Endothelial cell of umbilical vein (primary cell): Measurements from ENCODE around the gene SEBOX. TPM values are rescaled to one million over a fixed set of nuclear protein-coding genes. Genes with fewer than 3 reads are reported as not detected.

Source experiments
- BruUV-seq: library from RNA; stranded (reverse); fragments of 400-500 nt; replicated peaks from 2 replicates; lab custom pipeline; 2021; lab: Mats Ljungman, UMichigan
- CTCF ChIA-PET: fragments of 300-600, 350-600 bp; sonication (Branson Sonifier 250); formaldehyde crosslinking; loops from one replicate; lab custom pipeline; 2021; ENCODE audit warnings: antibody characterized with exemption, inconsistent platforms; lab: Charles Lee
- POLR2A ChIA-PET: fragments of 300-600, 350-600 bp; sonication (Branson Sonifier 250); formaldehyde crosslinking; loops from one replicate; lab custom pipeline; 2021; ENCODE audit warnings: antibody characterized with exemption, inconsistent platforms; lab: Charles Lee
- DNase-seq: peaks from one replicate; pipeline ENCODE4 v3.0.0-alpha.2; 2011; ENCODE audit warnings: low read depth, low spot score
- FAIRE-seq: peaks from 2 replicates; lab custom pipeline; 2011; peaks lifted over from hg19 to GRCh38; lab: Jason Lieb, UNC
- H2AFZ ChIP-seq: 2 replicates; pipeline ENCODE4 v1.6.0; 2012; ENCODE audit warnings: low read depth, low read length, control low read depth, inconsistent platforms
- H3K27ac ChIP-seq: 2 replicates; pipeline ENCODE4 v1.5.1; 2011; ENCODE audit warnings: low read depth, mild to moderate bottlenecking, control low read depth, low read length, moderate library complexity; ENCODE audit not compliant: insufficient read depth
- H3K27me3 ChIP-seq, 2 experiments: 2 replicates each; pipeline versions ENCODE4 v1.6.0 to v1.6.1; 2011; ENCODE audit warnings: low read length in 2 of 2, mixed read lengths in 1 of 2; ENCODE audit not compliant: control insufficient read depth in 2 of 2, insufficient read depth in 2 of 2
- H3K36me3 ChIP-seq, 2 experiments: 2 replicates in 1 of 2; 3 replicates in 1 of 2; pipeline ENCODE4 v1.5.1; 2011; ENCODE audit warnings: low read length in 2 of 2, mild to moderate bottlenecking in 1 of 2, moderate library complexity in 1 of 2; ENCODE audit not compliant: control insufficient read depth in 2 of 2, insufficient read depth in 2 of 2; ENCODE audit errors: extremely low read depth in 1 of 2
- H3K4me1 ChIP-seq: 3 replicates; pipeline ENCODE4 v1.5.1; 2011; ENCODE audit warnings: mild to moderate bottlenecking, low read length; ENCODE audit not compliant: control insufficient read depth, insufficient read depth; ENCODE audit errors: extremely low read depth
- H3K4me2 ChIP-seq: 2 replicates; pipeline ENCODE4 v1.6.1; 2011; ENCODE audit warnings: low read length, control low read depth, mixed read lengths; ENCODE audit not compliant: insufficient read depth
- H3K4me3 ChIP-seq, 3 experiments: fragments of 200-600 bp in 1 of 3; sonication (generic), shearing (Covaris generic) in 1 of 3; replicated peaks in 1 of 3; 2 replicates each; pipeline ENCODE4 v1.5.1; 2011 to 2016; ENCODE audit warnings: control low read depth in 3 of 3, low read length in 3 of 3, mild to moderate bottlenecking in 2 of 3, inconsistent platforms in 1 of 3, low read depth in 1 of 3, moderate library complexity in 1 of 3; ENCODE audit not compliant: insufficient read depth in 1 of 3
- H3K79me2 ChIP-seq: 2 replicates; pipeline ENCODE4 v1.6.0; 2012; ENCODE audit warnings: low read length, inconsistent platforms; ENCODE audit not compliant: control insufficient read depth, insufficient read depth
- H3K9ac ChIP-seq: replicated peaks from 2 replicates; pipeline ENCODE3; 2011; ENCODE audit warnings: low read length, control low read depth; ENCODE audit not compliant: insufficient read depth; ENCODE audit errors: extremely low read depth
- H3K9me1 ChIP-seq: replicated peaks from 3 replicates; pipeline ENCODE4 v1.6.0; 2011; ENCODE audit warnings: mild to moderate bottlenecking, low read length; ENCODE audit not compliant: control insufficient read depth, insufficient read depth; ENCODE audit errors: extremely low read depth
- H3K9me3 ChIP-seq: replicated peaks from 2 replicates; pipeline ENCODE4 v1.5.1; 2012; ENCODE audit warnings: low read length, inconsistent platforms; ENCODE audit not compliant: control insufficient read depth, insufficient read depth
- H4K20me1 ChIP-seq: replicated peaks from 2 replicates; pipeline ENCODE3; 2011; ENCODE audit warnings: mild to moderate bottlenecking, low read length; ENCODE audit not compliant: control insufficient read depth, insufficient read depth; ENCODE audit errors: extremely low read depth
- EZH2 ChIP-seq: IDR thresholded peaks from 2 replicates; pipeline ENCODE4 v1.6.1; 2012; ENCODE audit warnings: borderline replicate concordance, low read depth, mild to moderate bottlenecking, moderate library complexity, low read length, inconsistent platforms; ENCODE audit not compliant: severe bottlenecking
- FOS ChIP-seq: IDR thresholded peaks from 2 replicates; pipeline ENCODE4 v1.6.1; 2011; ENCODE audit warnings: mild to moderate bottlenecking, low read length, moderate library complexity, borderline replicate concordance; ENCODE audit not compliant: insufficient read depth
- GATA2 ChIP-seq: IDR thresholded peaks from 2 replicates; pipeline ENCODE4 v1.7.0; 2011; ENCODE audit warnings: low read depth, mild to moderate bottlenecking, moderate library complexity, mixed read lengths, low read length; ENCODE audit not compliant: insufficient read length, insufficient read depth
- JUN ChIP-seq: IDR thresholded peaks from 2 replicates; pipeline ENCODE4 v1.6.1; 2011; ENCODE audit warnings: borderline replicate concordance, low read depth; ENCODE audit not compliant: insufficient read length, insufficient read depth
- MYC ChIP-seq: IDR thresholded peaks from one replicate; pipeline ENCODE4 v1.6.1; 2011; ENCODE audit warnings: mild to moderate bottlenecking, low read depth, low read length
- dilution Hi-C: fragments of 300-500 bp; cut with MboI; formaldehyde crosslinking; loops from one replicate; pipeline ENCODE4 v1.15.0; 2019; ENCODE audit warnings: low sequenced_read_pairs; ENCODE audit not compliant: extremely low pct_ligation_motif_present
- intact Hi-C: fragments of 100-400 bp; cut with micrococcal nuclease; formaldehyde crosslinking; loops from one replicate; pipeline ENCODE4 v1.10.0; 2022
- polyA plus RNA-seq, 4 experiments: library from polyadenylated mRNA; depleted of rRNA in 3 of 4; stranded (reverse) in 3 of 4; unstranded in 1 of 4; fragments of >200 nt; gene quantifications; 2 replicates each; pipeline versions ENCODE4 v1.2.1 to v1.2.3, GENCODE V29; 2011 to 2012; ENCODE audit warnings: missing spikeins in 1 of 4
- total RNA-seq: library from RNA; stranded (reverse); gene quantifications from 2 replicates; pipeline ENCODE4 v1.2.3, GENCODE V29; 2021
- TF ChIP-seq, protein P1 (sequence below), 2 donors: IDR thresholded peaks; 1 replicate in 1 of 2; 2 replicates in 1 of 2; pipeline ENCODE4 v1.5.1; 2011; ENCODE audit warnings: low read length in 2 of 2, mild to moderate bottlenecking in 2 of 2, moderate library complexity in 2 of 2, control low read depth in 1 of 2, inconsistent platforms in 1 of 2, low read depth in 1 of 2; ENCODE audit not compliant: insufficient read depth in 1 of 2; ENCODE audit errors: extremely low read depth in 1 of 2

The SEBOX gene
- total and polyA plus RNA-seq, 2 donors (not counting 3 experiments of a cell fraction or from before 2014, with no cell fraction given): not detected

DNA sequence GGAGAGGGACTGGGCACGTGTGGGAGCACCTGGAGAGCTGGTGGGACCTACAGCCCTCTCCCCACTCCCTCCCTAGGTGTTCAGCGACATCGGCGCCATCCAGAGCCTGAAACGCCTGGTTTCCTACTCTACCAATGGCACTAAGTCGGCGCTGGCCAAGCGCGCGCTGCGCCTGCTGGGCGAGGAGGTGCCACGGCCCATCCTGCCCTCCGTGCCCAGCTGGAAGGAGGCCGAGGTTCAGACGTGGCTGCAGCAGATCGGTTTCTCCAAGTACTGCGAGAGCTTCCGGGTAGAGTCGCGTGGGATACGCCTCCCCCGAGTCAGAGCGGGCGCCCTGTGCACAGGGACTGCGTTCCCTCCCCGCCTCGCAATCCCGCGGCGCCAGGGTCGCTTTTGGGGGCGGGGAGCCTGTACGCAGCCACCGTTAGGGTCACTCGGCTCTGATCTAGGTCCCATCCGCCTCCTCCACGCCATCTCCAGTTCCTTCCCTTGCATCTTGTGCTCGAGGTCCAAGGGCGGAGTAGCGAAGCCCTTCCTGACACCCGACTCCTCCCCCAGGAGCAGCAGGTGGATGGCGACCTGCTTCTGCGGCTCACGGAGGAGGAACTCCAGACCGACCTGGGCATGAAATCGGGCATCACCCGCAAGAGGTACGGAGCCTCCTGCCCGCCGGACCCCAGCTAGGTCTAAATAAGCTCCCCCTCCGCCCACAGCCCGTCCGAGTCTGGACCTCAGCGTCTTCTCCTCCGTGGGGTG, 19.5 kb upstream of the SEBOX start:
- no TSS peak for BruUV-seq
- Histone ChIP-seq H3K4me2 (peak overlapping the region; percentile 32), H3K27me3 (peaks cover 15 to 17% of the 10 kb centered on the region in 2 experiments), H3K9ac (no peak overlapping the region), H3K27ac (no peak overlapping the region), H3K9me3 (no peaks in the 10 kb centered on the region), H3K79me2 (no peaks in the 10 kb centered on the region), H3K9me1 (no peaks in the 10 kb centered on the region), H3K4me3 (peak overlapping the region in 2 of 3 experiments; percentile 12 to 38), H3K36me3 (peaks cover 0 to 2% of the 10 kb centered on the region in 2 experiments), H2AFZ (peak overlapping the region; percentile 53), H3K4me1 (peaks cover 14% of the 10 kb centered on the region), H4K20me1 (no peaks in the 10 kb centered on the region)
- FAIRE-seq (no peak), DNase-seq (peak; percentile 25)
- dilution Hi-C loops (no loop called here), intact Hi-C loops (no loop called here)
- CTCF ChIA-PET: interaction anchor here (0.8 to 2.7 kb wide), 6 partner anchors 10 to 51 kb away, joined by 3 to 11 read pairs (median 4); partner anchors contain the start of genes TNFAIP1 and VTN
- POLR2A ChIA-PET: no interaction called here
- TF ChIP-seq EZH2 (peak; percentile 59), FOS (no peak)

DNA sequence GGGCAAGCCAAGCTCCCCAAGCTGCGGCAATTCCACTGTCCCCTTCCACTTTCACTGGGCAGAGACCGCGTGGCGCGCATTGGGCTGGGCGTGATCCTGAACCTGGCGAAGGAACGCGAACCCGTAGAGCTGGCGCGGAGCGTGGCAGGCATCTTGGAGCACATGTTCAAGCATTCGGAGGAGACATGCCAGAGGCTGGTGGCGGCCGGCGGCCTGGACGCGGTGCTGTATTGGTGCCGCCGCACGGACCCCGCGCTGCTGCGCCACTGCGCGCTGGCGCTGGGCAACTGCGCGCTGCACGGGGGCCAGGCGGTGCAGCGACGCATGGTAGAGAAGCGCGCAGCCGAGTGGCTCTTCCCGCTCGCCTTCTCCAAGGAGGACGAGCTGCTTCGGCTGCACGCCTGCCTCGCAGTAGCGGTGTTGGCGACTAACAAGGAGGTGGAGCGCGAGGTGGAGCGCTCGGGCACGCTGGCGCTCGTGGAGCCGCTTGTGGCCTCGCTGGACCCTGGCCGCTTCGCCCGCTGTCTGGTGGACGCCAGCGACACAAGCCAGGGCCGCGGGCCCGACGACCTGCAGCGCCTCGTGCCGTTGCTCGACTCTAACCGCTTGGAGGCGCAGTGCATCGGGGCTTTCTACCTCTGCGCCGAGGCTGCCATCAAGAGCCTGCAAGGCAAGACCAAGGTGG, 16.3 kb upstream of the SEBOX start:
- POLR2A ChIA-PET: no interaction called here
- TF ChIP-seq MYC: no peak
- TF ChIP-seq, protein P1, sequence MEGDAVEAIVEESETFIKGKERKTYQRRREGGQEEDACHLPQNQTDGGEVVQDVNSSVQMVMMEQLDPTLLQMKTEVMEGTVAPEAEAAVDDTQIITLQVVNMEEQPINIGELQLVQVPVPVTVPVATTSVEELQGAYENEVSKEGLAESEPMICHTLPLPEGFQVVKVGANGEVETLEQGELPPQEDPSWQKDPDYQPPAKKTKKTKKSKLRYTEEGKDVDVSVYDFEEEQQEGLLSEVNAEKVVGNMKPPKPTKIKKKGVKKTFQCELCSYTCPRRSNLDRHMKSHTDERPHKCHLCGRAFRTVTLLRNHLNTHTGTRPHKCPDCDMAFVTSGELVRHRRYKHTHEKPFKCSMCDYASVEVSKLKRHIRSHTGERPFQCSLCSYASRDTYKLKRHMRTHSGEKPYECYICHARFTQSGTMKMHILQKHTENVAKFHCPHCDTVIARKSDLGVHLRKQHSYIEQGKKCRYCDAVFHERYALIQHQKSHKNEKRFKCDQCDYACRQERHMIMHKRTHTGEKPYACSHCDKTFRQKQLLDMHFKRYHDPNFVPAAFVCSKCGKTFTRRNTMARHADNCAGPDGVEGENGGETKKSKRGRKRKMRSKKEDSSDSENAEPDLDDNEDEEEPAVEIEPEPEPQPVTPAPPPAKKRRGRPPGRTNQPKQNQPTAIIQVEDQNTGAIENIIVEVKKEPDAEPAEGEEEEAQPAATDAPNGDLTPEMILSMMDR (IDR thresholded peaks at IDR 0.05; ENCODE audit: extremely low read depth in 1 of 2, insufficient read depth in 1 of 2, low read depth in 1 of 2, low read length in 2 of 2): peak; percentile 36 to 62
- peak; percentile 48 for TF ChIP-seq EZH2
- no peak for TF ChIP-seq GATA2
- TF ChIP-seq JUN: no peak
- no peaks in the 10 kb centered on the region for H3K9me3 ChIP-seq
- no TSS peak for BruUV-seq
- FAIRE-seq: no peak
- H4K20me1 ChIP-seq: no peaks in the 10 kb centered on the region
- dilution Hi-C loops (no loop called here), intact Hi-C loops (loop anchor here (2.0 kb wide), 1 partner anchor 36 kb away; no protein-coding TSS in a partner anchor)
- DNase-seq: peak; percentile 36
- peak overlapping the region in 1 of 3 experiments; percentile 6 for H3K4me3 ChIP-seq
- H2AFZ ChIP-seq: peak overlapping the region; percentile 44
- H3K36me3 ChIP-seq: no peaks in the 10 kb centered on the region
- H3K27ac ChIP-seq: no peak overlapping the region
- H3K27me3 ChIP-seq: peaks cover 15 to 17% of the 10 kb centered on the region in 2 experiments
- H3K4me2 ChIP-seq: peak overlapping the region; percentile 17
- CTCF ChIA-PET: interaction anchor here (1.0 to 2.7 kb wide), 3 partner anchors 14 to 39 kb away, joined by 3 to 28 read pairs (median 3); no protein-coding TSS in a partner anchor
- peaks cover 14% of the 10 kb centered on the region for H3K4me1 ChIP-seq
- H3K79me2 ChIP-seq: no peaks in the 10 kb centered on the region
- H3K9me1 ChIP-seq: no peaks in the 10 kb centered on the region
- H3K9ac ChIP-seq: no peak overlapping the region
